ENCODE data around the gene CFAP141.
A peak's percentile ranks its signal among the peaks of the same experiment; 100 is the strongest.
"Not testable (repeated sequence)": the region's sequence is repeated elsewhere in the genome, so short reads cannot be mapped to it uniquely, and the experiment has no call there.

Gene CFAP141
- total RNA-seq, result 0.56 to 0.72 reads per million in 2 experiments

DNA sequence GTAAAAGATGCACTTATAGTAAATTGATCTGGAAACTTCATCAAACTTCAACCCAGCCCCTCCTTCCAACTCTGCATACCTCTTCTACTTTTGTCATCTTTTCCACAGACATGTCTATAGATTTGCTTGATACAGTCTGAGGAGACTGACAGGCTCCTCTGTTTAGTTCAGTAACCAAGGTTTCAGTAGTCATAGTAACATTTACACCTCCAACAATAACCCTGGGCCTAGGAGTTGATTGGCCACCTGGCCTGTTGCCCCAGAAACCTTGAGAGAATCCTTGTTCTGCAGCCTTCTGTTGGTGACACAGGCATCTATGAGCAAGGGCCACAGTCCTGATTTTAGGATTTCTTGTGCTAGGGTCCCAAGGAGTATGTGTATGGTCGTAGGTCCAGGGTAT is at the start of gene CFAP141:
Gene CFAP141 (minus strand): TSS at position 138 of the 400 bp plus-strand sequence. CDS start 26 bp downstream, at position 112.
- no peak for DNase-seq (ENCODE audit: low read depth)

DNA sequence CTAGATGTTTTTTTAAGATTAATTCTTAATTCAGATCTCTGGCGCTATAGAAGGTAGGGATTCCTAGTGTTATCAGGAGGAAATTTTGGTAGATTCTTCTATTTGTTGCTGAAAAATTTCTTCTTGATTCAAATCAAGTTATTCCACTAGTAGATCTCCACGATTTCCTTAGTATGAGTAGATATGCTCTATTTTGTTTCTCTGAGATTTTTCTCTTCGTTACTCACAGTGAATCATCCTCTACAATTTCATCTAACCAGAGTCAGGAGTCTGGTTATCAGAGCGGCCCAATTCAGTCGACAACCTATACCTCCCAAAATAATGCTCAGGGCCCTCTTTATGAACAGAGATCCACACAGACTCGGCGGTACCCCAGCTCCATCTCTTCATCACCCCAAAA is 47.5 kb upstream of the CFAP141 start:
- no peak for DNase-seq (ENCODE audit: low read depth)

- DNase-seq (ENCODE audit: low read depth), result no peak
Observed at GRCh38 chr1:154241703-154242351, 35.7 kb upstream of the CFAP141 start.

- no peak for DNase-seq (ENCODE audit: low read depth)
Observed at GRCh38 chr1:154240294-154240833, 34.2 kb upstream of the CFAP141 start.

GRCh38 chr1:154239491-154239890 is 33.4 kb upstream of the CFAP141 start:
- no peak for DNase-seq (ENCODE audit: low read depth)

DNA sequence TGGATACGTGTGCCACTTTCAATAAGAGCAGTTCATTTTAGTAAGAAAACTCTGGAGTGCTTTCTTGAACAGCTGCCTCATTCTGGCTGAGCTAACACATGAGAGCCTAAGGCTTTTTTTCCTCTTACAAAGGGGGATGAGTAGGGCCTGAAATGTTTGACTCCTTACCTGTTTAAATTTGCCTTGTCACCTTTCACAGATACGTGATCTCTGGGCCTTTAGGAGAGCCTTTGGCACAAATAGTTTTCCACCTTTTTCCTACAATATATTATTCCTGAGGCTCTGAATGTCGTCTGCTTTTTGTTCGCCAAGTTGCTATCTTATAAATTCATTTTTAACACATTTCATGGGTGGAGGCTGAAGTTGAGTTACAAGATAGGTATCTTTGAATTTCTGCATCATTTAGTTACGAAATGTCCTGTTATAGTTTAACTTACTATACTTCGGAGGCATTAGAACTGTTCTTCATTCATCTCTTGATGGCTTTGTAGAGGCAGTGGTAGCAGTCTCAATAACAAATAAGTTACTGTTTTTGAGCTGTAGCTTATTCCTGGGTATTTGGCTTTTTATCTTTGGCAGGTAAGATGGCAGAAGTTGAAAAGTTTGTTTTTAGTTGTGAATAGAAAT is 31.9 kb upstream of the CFAP141 start:
- no peak for DNase-seq (ENCODE audit: low read depth)

- no peak for DNase-seq (ENCODE audit: low read depth)
Observed at GRCh38 chr1:154237435-154237834, 31.3 kb upstream of the CFAP141 start.

GRCh38 chr1:154236855-154237254 is 30.7 kb upstream of the CFAP141 start:
- no peak for DNase-seq (ENCODE audit: low read depth)

DNA sequence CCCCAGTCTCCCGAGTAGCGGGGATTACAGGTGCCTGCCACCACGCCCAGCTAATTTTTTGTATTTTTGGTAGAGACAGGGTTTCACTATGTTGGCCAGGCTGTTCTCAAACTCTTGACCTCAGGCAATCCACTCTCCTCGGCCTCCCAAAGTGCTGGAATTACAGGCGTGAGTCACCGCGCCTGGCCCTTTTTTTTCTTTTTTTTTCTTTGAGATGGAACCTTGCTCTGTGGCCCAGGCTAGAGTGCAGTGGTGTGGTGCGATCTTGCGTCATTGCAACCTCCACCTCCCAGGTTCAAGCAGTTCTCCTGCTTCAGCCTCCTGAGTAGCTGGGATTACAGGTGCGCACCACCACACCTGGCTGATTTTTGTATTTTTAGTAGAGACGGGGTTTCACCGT is 27.0 kb upstream of the CFAP141 start:
- not testable (repeated sequence) for DNase-seq (ENCODE audit: low read depth)

- not testable (repeated sequence) for DNase-seq (ENCODE audit: low read depth)
Observed at GRCh38 chr1:154231112-154231511, 25.0 kb upstream of the CFAP141 start.

GRCh38 chr1:154225370-154225769 is 19.2 kb upstream of the CFAP141 start:
- DNase-seq (ENCODE audit: low read depth), result no peak

- no peak for DNase-seq (ENCODE audit: low read depth)
Observed at GRCh38 chr1:154223621-154224020, 17.5 kb upstream of the CFAP141 start.

DNA sequence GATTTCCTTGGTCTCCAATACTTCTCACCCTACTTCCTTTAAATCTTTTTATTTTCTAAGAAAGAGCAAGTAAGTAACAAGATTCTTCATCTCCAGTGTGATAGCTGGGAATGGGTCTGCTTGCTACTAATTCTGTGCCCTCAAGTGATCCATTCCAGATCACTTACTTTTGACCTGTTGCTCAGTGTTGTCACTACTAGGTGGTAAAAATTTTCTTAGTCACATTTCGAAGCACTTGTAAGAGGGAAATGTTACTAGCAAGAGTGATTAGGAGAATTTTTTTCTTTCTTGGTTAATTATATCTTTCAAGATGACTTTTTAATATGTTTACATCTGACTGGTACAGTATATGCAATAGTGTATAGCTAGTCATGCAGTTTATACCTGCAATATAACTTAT is 16.8 kb upstream of the CFAP141 start:
- DNase-seq (ENCODE audit: low read depth), result no peak

DNA sequence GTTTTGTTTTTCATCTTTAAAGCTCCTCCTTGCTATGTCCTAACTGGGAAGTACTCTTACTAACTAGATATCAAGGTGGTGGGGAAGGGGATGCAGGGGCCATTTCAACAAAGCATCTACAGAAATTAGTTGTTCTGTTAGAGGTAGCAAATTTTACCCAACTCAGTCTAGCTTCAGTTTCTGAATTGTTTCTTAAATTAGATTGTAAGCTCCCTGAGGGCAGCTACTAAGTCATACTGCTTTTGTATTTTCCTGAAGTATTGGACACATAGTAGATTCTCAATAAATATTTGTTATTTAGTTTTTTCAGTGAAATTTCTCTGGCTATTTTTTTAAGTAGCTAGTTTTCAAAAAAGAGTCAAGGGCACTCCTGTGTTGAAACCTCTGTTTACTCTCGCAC is 16.4 kb upstream of the CFAP141 start:
- DNase-seq (ENCODE audit: low read depth), result no peak

- peak; percentile 70 for DNase-seq (ENCODE audit: low read depth)
Observed at GRCh38 chr1:154221278-154222001, 15.3 kb upstream of the CFAP141 start.

GRCh38 chr1:154220970-154221277 is 14.8 kb upstream of the CFAP141 start:
- DNase-seq (ENCODE audit: low read depth), result no peak

DNA sequence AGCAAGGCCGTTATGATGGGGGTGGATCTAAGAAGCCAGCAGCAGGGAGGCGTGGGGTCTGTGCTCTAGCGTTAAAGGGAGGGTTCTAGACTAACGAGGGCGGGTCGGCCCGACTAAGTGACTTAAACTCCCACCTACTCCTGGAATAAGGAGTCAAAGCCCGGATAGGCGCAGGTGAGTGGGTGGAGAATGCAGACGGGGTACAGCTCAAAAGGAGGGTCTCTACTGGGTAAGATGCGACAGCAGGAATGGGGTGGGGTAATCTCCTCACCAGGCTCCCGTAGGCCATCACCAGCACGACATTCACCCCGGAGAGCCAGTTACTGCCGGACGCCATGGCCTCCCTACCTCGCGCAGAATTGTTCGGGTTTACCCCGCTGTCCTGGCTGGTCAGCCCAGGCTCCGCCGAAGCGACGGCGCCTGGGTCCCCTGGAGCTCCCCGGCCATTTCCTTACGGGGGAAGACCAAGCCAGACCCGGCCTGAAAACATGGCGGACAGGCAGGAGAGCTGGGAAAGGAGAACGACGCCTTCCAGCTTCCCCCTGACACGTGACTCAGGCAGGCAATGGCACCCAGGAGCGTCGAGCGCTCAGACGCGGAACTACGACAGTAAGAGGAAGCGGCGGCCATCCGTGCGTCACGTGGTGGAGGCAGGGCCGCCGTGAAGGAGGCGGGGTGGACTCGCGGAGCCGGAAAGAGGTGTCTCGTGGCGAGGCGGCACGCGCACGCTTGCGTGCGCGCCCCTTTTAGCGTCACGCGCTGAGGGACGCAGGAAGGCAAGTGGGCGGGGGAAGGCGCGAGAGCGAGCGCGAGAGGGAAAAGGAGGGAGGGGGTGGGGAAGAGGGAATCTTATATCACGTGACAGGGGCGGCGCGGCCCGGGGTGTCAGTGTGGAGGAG is 14.2 kb upstream of the CFAP141 start, which contains the start of gene UBAP2L:
Gene UBAP2L (plus strand): TSS at position 885 of the 899 bp plus-strand sequence. CDS start 4,169 bp downstream, outside the sequence.
- DNase-seq (ENCODE audit: low read depth), result peak; percentile 99

- DNase-seq (ENCODE audit: low read depth), result no peak
Observed at GRCh38 chr1:154219541-154219940, 13.4 kb upstream of the CFAP141 start.

DNA sequence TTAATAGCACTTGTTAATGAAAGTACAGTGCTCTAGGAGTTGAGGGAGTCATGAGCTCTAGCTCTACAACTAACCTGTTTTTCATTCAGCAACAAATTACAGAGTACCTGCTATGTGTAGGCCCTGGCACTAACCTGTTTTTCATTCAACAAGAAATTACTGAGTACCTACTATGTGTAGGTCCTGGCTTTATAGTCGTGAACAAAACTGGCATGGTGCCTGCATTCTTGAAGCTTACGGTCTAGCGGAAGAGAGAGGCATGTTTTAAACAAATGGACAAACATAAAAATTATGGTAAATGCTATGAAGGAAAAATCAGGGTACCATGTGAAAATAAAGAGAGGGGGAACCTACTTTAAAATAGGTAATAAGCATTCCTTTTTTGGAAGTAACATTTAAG is 12.4 kb upstream of the CFAP141 start:
- DNase-seq (ENCODE audit: low read depth), result no peak

DNA sequence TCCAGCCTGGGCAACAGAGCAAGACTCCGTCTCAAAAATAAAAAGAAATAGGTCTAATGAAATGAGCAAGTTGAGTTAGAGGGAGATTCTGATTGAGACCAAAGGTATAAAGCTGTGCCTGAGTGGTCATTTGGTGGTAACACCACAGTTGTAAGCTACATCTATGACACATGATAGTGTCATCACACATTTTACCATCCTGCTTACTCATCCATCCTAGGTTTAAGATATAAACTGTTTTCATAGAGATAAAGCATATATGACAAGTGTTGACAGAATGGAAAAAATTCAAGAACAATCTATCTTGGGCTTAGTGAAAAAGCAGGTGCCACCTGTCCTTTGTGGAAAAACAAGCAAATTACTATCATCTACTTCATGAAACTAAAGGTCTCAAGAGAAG is 7.1 kb upstream of the CFAP141 start:
- no peak for DNase-seq (ENCODE audit: low read depth)

GRCh38 chr1:154212083-154212482 is 6.0 kb upstream of the CFAP141 start:
- no peak for DNase-seq (ENCODE audit: low read depth)

Data from T follicular helper cell (primary cell).